SU-DHL-6 (cell line): ENCODE data around the gene ATP6V1B1.

ENCODE experiments used
- EZH2phosphoT487 ChIP-seq: fragments of 200-600 bp; sonication (generic), shearing (Covaris generic); conservative IDR thresholded peaks from 2 replicates; pipeline ENCODE4 v1.6.1; 2018; ENCODE audit warnings: mild to moderate bottlenecking, antibody characterized with exemption, low read length, moderate library complexity, mixed read lengths
- TF ChIP-seq, protein P1 (sequence below): fragments of 200-600 bp; sonication (generic); IDR thresholded peaks from one replicate; pipeline ENCODE4 v1.5.1; 2017; ENCODE audit warnings: antibody characterized with exemption, mild to moderate bottlenecking, low read length, moderate library complexity; ENCODE audit not compliant: insufficient read depth, poor library complexity, severe bottlenecking

DNA sequence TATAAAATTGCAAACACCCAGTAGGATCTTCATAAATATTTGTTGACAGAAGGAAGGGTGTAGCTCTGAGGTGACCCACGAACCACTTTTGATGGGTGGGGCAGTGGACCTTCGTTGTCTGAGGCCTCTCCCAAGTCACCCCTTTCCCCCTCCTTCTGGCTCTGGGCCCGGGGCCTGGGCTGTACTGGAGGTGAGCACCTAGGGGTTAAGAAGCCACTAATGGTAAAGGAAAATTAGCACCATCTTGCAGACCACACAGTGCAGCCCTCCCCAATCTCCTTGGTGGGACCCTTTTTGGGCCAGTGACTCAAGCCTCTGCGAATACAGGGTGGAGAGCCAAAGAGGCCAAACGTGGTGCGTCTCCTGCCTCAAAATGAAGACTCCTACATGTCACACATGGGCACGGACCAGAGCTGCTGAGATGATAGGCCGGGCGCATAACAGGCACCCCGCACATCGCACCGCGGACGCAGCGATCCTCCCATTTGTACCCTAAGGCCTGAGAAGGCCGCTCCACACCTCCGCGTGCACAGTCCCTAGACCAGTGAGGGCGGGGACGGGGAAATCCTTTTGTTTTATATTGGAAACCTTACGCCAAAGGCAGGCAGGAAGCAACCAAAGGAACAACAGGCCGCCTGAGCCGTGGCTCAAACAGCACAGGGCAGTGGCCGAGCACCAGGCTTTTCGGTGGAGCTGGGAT, 31.9 kb upstream of the ATP6V1B1 start:
- TF ChIP-seq EZH2phosphoT487: no peak
- TF ChIP-seq, protein P1, sequence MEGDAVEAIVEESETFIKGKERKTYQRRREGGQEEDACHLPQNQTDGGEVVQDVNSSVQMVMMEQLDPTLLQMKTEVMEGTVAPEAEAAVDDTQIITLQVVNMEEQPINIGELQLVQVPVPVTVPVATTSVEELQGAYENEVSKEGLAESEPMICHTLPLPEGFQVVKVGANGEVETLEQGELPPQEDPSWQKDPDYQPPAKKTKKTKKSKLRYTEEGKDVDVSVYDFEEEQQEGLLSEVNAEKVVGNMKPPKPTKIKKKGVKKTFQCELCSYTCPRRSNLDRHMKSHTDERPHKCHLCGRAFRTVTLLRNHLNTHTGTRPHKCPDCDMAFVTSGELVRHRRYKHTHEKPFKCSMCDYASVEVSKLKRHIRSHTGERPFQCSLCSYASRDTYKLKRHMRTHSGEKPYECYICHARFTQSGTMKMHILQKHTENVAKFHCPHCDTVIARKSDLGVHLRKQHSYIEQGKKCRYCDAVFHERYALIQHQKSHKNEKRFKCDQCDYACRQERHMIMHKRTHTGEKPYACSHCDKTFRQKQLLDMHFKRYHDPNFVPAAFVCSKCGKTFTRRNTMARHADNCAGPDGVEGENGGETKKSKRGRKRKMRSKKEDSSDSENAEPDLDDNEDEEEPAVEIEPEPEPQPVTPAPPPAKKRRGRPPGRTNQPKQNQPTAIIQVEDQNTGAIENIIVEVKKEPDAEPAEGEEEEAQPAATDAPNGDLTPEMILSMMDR: no peak
